ENCODE measurements around the gene FBXO38.

Gene FBXO38

GRCh38 chr5:148383564-148384379, at the start of gene FBXO38:
Gene FBXO38, plus strand, starts transcription at chr5:148383958. Its CDS starts 10,819 bp downstream, at chr5:148394777.
- FAIRE-seq (peak; percentile 81), DNase-seq (ENCODE audit: low spot score) (peak; percentile 91)

DNA sequence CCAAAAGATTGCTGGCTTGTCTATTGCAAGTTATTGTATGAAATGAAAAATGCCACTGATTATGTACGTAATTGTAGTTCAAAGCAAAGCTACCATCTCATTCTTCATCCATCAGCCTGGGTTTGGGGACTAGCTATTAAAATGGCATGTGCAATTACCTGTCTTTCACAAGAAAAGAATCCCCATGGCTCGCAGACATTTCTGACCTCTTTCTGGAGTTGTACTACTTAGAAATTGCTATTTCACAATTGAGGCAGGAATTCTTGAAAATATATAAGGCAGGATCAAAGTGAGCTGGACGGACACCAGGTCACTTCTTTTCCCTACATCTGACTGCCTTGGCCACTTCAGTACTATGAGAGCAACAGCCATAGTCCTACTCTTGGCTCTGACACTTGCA, 48.5 kb upstream of the FBXO38 start, which contains the start of gene SPINK9:
Gene SPINK9, plus strand, starts transcription at position 301 of the 400 bp plus-strand sequence. Its CDS starts 55 bp downstream, at position 356.
- DNase-seq (ENCODE audit: low spot score) = no peak
- no peak for FAIRE-seq

- no peak for DNase-seq (ENCODE audit: low spot score)
- no peak for FAIRE-seq
Observed at GRCh38 chr5:148336704-148337435, 46.9 kb upstream of the FBXO38 start.

GRCh38 chr5:148342371-148343045, 41.2 kb upstream of the FBXO38 start:
- no peak for FAIRE-seq

DNA sequence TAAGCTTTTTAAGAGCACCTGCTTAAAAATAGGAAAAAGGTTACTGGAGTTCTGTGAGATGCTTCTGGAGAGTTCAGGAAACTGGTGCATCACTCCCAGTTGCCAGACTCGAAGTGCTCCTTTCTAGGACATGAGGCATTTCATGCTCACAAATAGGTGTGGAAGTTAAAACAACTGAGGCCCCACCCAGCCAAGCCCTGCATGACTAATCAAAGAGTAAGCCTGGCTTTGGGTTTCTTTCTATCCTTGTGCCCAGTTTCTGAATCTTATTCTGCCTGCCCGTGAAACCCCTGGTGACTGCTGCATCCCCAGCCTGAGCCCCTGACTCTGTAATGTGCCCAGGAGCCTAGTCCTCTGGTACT, 40.7 kb upstream of the FBXO38 start:
- no peak for FAIRE-seq

More at GRCh38 chr5:148342371-148343045, 41.2 kb upstream of the FBXO38 start:
- no peak for DNase-seq (ENCODE audit: low spot score)

DNA sequence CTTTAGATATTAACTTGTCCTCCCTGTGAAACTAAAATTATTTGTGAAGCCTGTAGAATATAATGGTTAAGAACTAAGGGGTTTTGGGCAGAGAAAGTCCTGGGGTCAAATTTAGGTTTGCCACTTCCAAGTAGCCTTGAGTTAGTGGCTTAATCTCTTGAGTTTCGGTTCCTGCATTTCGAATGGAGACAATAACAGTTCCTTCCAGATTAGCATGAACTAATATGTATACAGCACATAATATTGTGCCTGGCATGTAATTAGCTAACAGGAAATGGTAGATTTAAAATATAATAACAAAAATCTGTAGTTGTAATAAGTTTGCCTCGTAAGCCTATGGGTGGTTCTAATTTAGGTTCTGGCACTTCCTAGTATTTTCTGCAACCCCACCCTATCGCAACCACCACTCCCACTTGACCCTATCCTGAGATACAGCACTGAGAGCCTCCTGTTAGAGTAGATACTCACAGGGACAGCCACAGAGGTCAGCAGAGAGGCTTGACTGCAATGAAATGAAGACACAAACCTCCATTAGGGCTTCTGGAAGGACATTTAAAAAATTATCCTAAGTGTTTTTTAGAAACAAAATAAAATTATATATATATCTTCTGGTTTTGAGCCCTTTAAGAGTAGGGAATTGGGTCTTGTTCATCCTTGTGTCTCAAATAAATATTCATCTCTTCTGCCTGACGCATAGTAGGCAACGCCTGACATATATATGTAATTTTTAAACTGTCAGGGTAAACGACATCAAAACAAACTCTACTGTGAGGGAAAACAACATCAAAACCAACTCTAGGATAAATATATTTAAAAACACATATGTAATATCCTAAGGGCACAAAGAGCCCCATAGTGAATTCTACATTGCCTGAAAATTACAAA, 39.9 kb upstream of the FBXO38 start:
- FAIRE-seq (no peak), DNase-seq (ENCODE audit: low spot score) (no peak)

More for the DNA sequence above, 40.7 kb upstream of the FBXO38 start:
- DNase-seq (ENCODE audit: low spot score) = no peak

DNA sequence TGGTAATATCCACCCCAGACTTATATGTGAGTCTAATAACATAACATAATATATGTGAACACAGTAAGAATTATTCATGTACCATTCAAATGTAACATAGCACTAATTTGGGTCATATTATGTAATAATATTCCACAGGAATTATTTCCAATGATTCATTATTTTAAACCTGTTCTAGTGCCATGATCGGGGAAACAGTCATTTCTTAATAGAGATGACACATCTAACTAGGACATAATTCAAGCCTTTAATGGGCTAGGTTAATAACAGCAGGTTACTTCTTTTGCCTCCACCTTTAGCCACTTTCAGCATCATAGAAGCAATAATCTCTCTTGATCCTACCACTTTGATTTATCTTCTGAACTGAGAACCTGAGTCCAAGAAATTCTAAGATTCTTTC, 36.1 kb upstream of the FBXO38 start:
- FAIRE-seq = no peak
- DNase-seq (ENCODE audit: low spot score) = no peak

DNA sequence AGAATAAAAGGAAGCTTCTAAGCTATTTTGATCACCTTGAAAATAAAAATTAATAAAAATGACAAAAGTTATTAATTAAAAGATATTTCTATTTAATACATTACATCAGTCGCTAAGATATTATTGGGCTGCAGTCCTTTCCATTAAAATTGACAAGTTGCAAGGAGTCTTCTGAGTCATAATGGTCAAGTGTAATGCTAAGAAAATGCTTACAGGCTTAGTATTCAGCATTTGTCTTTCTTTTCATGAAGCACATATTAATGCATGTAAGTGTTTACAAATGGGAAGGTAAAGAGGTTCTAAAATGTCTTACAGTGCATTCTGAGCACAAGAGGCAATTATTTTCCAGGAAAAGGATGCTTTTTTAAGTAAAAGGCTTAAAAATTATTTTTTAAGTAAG, 31.1 kb upstream of the FBXO38 start:
- DNase-seq (ENCODE audit: low spot score) = no peak
- no peak for FAIRE-seq

DNA sequence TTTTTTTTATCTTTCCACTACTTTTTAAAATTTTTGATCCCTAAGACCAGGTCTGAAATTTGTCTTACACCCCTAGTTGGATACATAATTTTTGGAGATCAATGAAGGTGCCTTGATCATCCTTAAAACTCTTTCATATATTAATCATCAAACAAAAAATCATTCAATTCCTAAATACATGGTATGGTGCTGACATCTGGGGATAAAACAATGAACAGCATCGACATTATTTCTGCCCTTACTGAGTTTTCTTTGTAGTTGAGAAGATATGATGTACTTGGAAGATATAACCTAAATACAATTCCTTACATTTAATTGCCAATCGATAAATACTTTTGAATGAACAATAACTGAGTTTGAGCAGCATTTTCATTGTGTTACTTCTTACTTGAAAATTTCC, 30.1 kb upstream of the FBXO38 start:
- DNase-seq (ENCODE audit: low spot score) (no peak), FAIRE-seq (no peak)

GRCh38 chr5:148364343-148364742, 19.4 kb upstream of the FBXO38 start:
- FAIRE-seq (no peak), DNase-seq (ENCODE audit: low spot score) (no peak)

DNA sequence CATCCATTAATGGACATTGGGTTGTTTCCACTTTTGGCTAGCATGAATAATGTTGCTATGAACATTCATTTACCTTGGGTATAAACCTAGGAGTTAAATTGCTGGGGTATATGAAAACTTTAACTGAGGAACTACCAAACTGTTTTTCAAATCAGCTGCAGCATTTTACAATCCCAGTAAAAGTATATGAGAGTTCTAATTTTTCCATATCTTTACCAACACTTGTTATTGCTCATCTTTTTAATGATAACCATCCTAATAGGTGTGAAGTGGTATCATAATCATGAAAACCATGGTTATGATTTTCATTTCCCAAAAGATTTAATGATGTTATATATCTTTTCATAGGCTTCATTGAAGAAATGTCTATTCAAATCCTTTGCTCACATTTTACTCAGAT, 15.5 kb upstream of the FBXO38 start:
- FAIRE-seq = no peak
- no peak for DNase-seq (ENCODE audit: low spot score)

DNA sequence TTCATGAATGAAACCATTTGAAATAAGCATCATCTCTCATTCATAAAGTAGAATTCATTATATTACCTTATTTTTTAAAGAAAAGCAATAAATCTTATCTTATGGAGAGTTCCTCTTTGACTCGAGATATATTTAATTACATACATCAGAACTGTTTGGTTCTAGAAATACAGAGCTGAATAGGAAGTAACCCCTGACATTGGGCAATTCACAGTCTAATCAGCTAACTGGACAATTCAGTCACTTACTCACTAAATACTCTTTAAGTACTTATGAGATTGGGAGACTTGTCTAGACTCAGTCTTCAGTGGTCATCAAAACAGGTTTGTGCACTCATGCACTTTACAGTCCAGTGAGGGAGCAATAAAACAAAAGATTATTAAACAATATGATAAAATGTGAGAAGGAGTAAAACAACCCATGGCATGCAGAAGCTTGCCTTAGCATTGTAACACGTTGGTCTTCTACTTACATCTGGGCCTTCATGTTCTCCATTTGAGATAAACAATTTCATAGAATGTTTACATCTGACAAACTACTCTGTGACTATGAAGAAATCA, 11.5 kb upstream of the FBXO38 start:
- no peak for DNase-seq (ENCODE audit: low spot score)
- no peak for FAIRE-seq

DNA sequence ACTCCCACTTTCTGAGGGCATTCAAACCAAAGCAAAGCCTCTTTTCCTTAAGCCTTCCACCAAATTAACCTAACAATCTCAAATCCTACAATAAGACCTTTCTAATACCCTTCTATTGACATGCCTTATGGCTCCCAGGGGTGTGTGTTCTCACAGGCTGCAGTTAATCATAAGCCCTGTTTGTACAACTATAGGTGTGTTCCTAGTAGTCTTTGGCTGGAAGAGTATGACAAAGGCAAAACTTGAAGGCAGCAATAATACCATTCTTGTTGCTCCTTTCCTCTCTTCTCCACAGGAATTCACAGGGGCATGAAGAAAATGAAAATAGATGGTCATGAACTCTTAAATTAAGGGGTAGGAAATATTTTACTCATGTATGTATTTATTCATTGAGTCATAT, 10.9 kb upstream of the FBXO38 start:
- DNase-seq (ENCODE audit: low spot score) (no peak), FAIRE-seq (no peak)

DNA sequence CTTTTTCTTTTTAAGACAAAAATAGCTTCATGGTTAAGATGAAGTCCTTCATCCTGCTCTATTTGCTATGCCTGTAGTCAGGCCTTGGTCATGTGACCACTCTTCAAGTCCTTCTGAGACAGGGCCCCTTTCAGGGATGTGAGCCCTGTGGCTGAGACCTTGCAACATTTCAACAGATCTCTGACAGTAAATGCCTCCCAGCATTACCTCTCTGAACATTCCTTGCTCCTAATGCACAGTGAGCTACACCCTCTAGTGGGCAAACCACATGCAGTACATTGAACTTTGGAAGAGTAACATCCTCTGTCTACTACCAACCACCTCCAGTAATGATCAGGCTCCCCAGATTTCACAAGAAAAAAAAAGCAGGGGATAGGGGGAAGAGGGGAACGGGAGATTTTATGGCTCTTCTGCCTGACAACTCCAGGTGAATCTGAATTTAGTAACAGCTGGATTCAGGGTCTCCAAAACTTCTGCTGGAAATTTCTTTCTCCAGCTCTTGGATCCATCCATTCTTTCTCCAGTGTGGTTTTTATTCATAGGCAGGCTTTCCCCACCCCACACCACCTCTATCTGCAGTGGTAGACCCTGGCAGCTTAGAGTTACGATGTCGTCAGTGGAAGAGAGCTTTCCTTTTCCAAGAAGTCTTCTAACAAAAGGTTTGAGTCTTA, 8.9 kb upstream of the FBXO38 start:
- peak; percentile 31 for DNase-seq (ENCODE audit: low spot score)
- no peak for FAIRE-seq

DNA sequence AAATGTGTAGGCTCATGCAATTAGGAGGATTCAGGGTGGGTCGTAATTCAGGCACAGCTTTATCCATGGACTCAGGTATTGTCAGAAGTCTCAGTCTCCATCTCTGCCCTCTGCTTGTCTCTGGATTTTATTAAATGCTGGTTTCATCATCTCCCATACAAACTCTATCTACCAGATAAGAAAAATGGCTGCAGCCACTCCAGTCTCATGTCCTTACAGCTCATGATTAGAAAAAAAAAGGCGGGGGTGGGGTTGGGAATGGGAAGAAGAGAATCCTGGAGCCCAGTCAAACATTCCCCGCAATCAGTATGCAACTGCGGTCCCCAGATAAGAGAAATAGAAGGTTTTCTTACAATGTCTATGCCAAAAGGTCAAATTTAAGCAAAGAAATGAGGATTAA, 7.6 kb upstream of the FBXO38 start:
- FAIRE-seq (no peak), DNase-seq (ENCODE audit: low spot score) (no peak)

DNA sequence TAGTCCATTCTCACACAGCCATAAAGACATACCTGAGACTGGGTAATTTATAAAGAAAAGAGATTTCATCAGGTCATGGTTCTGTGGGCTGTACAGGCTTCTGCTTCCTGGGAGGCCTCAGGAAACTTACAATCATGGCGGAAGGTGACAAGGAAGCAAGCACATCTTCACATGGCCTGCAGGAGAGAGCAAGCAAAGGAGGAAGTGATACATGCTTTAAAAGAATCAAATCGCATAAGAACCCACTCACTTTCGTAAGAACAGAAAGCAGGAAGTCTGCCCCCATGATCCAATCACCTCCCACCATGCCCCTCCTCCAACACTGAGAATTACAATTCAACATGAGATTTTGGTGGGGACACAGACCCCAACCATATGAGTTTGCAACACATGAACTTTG, 5.1 kb upstream of the FBXO38 start:
- DNase-seq (ENCODE audit: low spot score) = no peak
- FAIRE-seq = no peak

- FAIRE-seq (no peak), DNase-seq (ENCODE audit: low spot score) (no peak)
Observed at GRCh38 chr5:148379340-148379739, 4.4 kb upstream of the FBXO38 start.

GRCh38 chr5:148381906-148382305, 1.9 kb upstream of the FBXO38 start:
- FAIRE-seq = no peak
- no peak for DNase-seq (ENCODE audit: low spot score)

DNA sequence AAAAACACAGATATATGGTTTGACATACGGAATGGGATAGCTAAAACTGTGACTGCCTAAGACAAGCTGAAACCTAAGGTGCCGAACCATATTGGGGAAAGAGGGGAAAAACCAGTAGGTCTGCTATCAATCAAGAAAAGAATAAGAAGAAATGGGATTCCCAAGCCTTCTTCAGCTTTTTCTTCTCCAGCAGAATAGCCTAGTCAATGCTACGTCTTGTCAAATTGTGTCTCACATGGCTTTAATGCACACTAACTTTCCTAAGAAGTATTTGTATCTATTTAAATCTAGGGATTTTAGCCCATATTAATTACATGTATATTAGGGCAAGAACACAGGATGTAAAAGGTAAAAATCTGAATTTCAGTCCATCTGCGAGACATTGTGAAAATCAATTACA, 797 bp upstream of the FBXO38 start:
- DNase-seq (ENCODE audit: low spot score) (no peak), FAIRE-seq (no peak)

DNA sequence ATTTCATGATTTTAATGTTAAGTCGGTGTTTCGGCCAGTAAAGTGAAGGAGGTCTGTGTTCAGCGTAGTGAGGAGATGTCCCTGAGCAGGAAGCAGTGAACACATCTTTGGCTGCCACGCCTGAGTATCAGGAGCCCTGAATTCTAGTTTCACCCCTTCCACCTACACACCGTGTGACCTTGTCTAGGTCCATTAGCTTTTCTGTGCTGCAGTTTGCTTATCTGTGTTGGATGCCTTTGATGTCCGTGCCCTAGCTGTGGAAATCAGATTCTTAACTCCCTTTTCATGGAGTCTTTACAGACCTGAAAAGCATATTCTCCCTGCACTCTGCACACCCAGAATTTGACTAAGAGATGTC, 601 bp downstream of the FBXO38 start:
- no peak for FAIRE-seq
- DNase-seq (ENCODE audit: low spot score) = no peak

All from RCC 7860 (cell line).